HG02943 (cell line): ENCODE data around the gene PTPN20.
"Not testable (repeated sequence)": the region's sequence is repeated elsewhere in the genome, so short reads cannot be mapped to it uniquely, and the experiment has no call there.

Experiments
- ATAC-seq: cut with Tn5 transposase; IDR thresholded peaks from one replicate; pipeline ENCODE4 v1.9.1; 2021; ENCODE audit warnings: mild to moderate bottlenecking, low read depth, moderate library complexity; ENCODE audit not compliant: unreplicated experiment

The PTPN20 gene, protein sequence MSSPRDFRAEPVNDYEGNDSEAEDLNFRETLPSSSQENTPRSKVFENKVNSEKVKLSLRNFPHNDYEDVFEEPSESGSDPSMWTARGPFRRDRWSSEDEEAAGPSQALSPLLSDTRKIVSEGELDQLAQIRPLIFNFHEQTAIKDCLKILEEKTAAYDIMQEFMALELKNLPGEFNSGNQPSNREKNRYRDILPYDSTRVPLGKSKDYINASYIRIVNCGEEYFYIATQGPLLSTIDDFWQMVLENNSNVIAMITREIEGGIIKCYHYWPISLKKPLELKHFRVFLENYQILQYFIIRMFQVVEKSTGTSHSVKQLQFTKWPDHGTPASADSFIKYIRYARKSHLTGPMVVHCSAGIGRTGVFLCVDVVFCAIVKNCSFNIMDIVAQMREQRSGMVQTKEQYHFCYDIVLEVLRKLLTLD

DNA sequence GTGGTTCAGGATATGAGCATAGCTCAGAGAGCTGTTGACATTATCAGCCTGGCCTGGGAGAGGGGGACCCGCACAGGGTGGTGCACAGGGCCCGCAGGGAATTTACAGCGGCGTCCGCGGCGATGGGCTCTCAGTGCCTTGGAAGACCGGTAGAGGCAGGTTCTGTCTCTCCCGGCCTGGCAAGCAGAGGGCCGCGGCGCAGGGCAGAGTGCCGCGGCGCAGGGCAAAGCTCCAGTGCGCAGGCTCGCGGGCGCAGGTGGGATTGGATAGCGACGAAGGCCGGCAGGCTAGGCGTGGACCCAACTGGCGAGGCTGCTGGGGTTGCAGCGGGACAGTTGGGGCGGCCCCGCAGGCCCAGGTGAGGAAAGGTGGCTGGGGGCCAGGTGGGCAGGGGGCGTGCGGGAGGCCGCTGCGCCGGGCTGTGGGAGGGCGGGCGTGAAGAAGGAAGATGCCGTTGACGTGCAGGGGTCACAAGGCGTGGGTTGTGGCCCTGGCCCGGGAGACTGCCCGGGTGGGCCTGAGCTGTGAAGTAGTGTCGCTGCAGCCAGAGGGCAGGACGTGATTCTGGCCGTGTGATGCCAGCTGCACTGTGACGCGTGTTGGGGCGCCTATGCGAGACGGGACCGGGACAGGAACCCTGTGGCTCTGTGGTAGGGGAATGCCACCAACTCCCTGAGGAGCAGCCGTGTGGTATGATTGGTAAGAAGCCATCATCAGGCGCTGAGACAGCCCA is at the start of gene PTPN20:
Gene PTPN20 (plus strand): TSS at position 285 of the 733 bp plus-strand sequence. CDS start 21,072 bp downstream, outside the sequence.
- ATAC-seq: not testable (repeated sequence)

DNA sequence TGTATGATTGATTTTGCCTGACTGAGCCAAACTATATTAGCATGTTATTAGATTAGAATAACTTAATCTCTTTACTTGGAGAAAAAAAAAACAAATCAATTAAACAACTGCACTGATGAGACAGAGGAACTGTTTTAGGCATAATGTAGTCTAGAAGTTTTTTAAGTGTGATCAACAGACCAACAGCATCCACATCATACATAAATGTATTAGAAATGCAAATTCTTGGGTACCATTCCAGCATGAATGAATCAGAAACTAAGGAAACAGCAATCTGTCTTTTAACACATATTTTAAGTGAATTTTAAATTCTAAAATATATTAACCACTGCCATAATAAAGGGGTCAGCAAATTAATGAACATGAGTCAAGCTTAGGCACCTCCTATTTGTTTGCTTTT is 41.5 kb upstream of the PTPN20 start:
- not testable (repeated sequence) for ATAC-seq

DNA sequence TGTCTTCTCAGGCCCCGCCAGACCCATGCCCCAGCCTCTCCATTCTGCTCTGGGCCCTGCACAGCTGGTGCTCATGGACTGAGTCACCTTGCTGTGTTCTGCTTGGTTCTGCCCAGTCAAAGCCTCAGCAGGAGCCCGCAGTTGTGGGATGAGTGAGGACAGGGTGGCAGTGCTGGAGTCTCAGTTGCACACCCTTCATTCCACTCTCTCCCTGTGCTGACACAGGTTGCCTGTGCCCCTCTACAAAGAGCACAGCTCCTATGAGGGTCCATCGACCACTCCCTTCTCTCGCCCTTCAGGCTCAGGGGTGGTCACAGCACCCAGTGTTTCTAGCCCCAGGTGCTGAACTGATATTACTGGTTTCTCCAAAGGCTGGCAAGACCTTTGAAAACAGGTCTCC is 39.6 kb upstream of the PTPN20 start:
- not testable (repeated sequence) for ATAC-seq

DNA sequence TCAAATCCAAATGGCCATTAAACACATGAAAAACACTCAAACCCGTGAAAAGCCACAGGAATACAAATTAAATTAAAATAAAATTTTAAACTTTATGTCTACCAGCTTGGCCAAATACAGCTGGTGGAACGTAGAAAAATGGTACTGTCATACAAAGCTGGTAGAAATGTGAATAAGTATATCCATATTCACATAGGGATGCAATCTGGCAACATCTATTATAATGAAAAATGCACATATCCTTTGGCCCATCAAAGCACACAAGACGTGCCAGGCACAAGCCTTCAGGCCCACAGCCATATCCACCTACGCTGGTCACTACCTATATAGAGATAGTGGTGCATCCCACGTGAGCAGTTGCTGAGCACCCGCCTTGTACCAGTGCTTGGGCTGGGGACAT is 35.9 kb upstream of the PTPN20 start:
- not testable (repeated sequence) for ATAC-seq

DNA sequence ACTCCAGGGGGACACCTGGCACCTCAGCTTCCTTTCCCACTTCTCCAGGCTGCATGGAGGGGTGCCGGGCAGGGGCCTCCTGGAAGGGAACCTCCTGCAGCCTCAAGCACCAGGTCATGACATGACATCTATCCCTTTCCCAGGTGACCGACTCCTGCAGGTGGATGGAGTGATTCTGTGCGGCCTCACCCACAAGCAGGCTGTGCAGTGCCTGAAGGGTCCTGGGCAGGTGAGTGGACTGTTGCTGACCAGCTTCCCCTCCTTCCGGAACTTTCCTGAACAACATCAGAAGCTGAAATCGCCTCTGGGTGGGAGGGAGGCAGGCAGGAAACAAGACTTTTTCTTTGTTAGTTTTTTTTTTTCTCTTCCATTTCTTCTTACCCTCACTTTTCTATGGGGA is 34.5 kb upstream of the PTPN20 start:
- not testable (repeated sequence) for ATAC-seq

DNA sequence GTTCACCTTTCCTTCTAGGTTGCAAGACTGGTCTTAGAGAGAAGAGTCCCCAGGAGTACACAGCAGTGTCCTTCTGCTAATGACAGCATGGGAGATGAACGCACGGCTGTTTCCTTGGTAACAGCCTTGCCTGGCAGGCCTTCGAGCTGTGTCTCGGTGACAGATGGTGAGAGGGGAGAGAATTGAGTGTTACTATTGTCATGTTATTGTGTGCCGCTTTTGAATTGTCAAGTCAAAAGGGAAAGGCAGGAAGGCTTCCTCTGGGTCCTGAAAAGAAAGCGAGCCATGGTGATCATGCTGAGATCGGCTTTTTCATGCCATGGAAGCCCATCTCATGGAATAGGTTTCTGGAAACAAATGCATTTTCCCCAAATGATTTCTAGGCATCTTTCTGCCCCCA is 32.5 kb upstream of the PTPN20 start:
- not testable (repeated sequence) for ATAC-seq

DNA sequence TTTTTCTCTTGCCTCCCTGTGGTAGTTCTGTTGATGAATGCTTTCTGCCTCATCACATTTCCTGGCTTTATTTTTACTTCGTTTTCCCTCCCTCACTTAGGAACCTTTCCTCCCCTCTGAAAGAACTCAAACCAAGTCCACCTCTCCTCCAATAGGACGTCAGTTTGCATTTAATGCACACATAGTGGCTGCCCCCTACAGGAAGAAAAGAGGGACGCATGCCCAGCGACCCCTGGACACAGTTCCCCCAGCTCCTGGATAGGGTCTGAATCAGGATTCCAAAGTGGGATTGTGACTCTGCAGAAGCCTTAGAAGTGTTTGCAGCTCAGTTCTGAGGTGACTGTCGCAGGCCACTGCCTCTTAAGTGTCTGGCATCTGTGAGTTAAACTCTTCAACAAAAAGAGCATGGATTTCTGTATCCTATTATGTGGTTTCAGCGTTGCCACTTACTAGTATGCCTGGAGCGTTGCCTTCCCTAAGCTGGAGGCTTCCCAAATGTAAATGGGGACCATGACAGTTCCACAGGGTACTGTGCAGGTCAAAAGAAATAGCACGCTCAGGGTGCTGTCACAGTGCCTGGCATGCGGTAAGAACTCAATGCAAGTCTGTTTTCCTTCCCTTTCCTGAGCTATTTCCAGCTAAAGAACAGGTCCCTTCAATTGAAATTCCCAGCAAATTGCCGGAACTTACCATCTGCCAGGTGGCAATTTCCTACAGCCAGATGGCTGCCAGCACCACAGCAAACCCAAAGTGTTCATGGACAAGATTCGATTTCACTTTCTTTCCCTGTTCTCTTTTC is 20.2 kb upstream of the PTPN20 start:
- not testable (repeated sequence) for ATAC-seq

DNA sequence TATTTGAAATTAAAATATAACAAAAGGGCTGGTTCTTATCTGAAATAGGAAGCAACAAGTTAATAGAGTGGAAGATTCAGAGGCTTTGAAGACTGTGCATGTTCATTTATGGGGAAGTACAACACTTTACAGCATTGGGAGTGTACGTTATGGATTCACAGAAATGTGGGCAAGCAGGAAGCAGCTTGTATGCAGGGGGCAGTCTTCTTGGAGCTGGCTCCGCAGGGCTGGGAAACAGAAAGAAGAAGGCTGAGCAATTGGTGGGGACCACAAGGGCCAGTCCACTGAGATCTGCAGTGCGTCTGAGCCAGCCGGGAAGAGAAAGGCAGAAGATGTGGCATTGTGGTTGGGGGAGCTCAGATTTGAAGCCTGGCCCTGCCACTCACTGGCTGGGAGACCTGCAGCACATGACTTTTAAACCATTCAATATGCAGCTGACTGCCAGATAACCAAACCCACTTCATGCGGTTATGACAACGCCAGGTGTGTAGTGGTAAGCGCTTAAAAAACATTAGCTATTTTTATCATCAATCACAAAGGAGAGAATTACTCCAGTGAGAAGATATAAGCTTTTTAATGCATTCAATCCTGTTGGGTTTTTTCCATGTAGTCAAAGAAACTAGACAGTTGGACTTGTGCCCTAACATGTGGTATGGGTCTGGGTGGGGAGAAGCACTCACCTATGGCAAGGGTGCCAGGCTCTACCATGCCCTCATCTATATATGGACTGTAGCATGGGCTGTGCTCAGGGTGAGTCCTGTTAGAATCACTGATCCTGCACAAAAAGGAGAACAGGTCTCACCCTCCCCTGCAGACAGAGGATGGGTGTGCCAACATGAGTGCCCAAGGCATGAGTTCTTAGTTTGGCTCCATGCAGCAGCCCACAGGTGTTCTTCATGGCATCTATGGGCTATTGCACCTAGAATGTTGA is 14.2 kb upstream of the PTPN20 start:
- ATAC-seq: not testable (repeated sequence)

DNA sequence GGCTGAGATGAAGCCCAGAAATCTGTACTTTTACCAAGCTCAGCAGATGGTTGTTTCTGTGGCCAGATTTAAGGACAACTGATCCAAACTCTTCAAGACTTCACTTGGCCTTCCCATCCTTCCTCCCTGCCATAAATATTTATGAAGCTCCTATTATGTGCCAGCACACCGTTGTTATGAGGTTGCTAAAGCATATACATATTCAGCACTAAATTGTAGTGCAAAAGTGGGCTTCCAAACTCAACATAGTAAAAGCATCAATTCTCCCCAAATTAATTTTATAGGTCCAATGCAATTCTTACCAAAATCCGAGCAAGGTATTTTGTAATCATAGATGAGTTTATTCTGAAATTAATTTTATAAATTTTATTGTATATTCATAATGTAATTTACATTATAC is 10.0 kb upstream of the PTPN20 start:
- ATAC-seq: not testable (repeated sequence)

DNA sequence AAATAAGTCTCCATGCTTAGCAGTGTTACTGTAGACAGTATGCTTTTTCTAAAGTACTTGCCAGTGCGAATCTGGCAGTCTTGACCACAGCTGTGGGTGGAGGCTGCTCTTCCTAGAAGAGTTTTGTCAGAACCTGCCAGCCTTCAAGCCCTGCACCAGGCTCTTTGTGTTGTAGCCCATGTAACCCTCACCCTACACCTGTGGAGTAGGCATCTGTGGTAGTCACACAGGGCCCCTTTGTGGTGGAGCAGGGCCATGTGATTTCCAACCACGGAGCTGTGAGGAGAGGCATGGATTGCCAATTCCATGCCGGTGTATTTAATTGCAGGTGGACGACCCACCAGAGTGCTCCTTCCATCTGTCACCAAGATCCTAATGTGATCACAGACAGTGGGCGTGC is 7.4 kb upstream of the PTPN20 start:
- not testable (repeated sequence) for ATAC-seq

DNA sequence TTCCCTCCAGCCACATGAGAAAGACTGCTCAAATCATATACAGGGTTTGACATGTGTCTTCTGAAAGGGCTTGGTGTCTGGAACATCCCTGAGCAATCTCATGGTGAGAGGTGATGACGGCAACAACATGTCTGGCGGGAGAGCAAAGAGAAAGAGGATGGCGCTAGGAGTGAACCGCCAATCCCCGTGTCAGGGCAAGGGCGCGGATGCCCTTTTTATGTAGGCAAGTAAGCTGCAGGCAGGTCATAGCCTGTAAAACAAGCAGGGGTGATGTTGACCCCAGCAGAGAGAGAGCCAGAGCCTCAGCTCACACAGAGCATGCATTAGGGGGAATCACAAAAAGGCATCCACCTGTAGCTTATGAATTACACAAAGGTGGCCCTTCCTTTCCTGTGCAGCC is 4.9 kb upstream of the PTPN20 start:
- not testable (repeated sequence) for ATAC-seq

DNA sequence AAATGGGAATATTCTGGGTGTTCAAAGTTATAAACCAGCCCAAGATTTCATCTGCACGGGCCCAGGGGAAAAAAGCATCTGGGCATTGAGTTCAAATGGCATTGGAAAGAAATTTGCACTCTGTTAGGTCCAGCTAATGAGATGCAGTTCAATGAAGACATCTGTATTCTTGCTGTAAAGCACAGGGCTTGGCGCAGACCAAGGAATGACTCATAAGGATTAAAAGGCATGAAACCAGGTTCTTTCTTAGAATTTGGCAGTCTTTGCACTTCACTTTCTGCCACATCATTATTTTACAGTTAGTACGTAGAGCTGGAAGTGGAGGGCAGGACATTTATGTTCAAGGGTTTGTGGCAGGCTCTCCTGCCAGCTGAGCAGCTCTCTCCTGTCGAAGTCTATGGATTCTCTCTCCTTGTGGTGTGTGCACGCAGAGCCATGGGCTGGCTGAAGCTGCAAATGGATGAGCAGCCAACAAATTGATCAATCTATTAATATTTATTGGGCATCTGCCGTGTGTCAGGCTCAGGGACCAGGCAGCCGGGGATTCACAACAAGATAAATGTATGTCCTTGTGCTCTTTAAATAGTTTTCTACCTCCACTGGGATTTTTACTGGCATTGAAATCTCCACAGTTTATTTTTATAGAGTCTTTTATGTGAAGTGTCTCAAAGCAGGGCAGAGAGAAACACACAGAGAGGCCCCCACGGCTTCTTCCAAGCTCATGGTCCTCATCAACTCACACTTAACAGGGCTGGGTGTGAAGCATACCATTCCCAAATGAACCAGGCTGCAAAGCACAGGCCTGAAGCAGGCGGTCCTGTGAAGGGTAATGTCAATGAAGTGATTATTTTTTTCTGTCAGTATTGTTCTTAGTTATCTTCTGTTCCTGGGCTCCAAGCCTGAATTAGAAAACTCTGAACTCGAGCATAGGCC is 3.8 kb upstream of the PTPN20 start:
- ATAC-seq: not testable (repeated sequence)

DNA sequence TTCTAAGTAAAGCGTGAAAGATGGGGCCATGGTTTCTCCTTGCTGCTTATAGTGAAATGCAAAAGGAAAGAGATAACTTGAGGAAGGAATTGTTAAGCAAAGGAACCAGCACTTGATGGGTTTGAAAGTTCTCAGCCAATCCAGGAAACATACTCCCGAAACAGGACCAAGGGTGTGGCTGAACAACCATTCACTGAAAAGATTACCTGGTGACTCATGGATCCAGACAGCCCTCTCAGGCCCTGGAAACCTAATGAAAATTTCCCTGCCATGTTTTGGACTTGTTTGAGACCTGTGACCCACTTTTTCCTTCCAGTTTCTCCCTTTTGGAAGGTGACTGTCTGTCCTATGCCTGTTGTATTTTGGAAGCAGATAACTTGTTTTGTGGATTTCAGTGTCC is 11.3 kb downstream of the PTPN20 start:
- ATAC-seq: not testable (repeated sequence)

DNA sequence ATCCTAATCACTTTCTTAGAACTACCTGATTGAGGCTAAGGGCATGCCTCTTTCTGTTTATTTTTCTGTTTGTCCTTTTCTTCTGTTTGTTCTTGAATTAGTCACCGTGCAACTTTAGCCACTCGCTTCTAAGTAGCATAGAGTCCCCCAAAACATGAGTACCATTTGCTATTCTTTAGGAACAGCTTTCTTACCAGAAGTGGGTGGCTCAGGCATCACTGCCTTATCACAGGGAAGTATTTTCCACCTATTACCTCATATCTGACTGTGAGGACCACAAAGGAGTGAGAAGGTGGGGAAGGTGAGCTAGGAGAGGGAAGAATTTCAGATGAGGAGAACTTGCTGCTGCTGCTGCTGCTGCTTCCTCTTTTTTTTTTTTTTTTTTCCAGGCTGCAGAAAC is 13.9 kb downstream of the PTPN20 start:
- ATAC-seq: not testable (repeated sequence)

DNA sequence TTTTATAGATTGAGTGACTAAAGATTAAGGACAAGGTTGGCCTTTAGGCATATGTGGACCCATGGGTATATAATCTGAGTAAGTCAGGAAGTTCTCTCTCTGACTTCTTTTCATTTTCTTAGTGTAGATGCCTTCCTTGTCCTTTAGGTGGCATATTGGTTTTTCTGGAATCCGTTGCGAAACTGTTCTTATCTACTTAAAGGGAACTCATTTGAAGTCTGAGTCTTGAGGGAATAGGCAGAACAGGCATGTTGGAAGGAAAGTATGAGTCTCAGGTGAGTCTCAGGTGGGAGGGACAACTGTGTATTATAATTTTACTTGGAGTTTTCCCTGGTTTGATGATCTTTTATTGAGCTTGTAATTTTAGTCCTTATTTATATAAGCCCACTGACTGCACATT is 14.6 kb downstream of the PTPN20 start:
- not testable (repeated sequence) for ATAC-seq

DNA sequence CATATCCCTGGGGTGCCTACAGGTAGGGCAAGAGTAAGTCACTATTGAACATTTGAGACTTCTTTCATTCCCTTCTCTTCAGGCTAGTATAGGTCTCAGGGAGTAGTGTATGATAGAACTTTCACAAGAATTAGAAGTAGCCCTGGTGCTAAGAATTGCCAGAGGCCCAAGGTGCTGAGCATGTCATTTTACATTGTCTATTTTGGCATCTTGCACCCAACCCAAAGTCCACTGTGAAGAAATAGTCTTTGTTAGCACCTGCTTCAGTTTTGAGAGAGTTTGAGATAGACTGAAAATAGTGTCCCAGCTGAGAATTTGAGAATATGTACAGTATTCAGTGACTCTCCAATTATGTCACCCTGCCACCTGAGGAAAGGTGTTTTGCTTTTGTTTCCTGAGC is 17.6 kb downstream of the PTPN20 start:
- ATAC-seq: not testable (repeated sequence)

DNA sequence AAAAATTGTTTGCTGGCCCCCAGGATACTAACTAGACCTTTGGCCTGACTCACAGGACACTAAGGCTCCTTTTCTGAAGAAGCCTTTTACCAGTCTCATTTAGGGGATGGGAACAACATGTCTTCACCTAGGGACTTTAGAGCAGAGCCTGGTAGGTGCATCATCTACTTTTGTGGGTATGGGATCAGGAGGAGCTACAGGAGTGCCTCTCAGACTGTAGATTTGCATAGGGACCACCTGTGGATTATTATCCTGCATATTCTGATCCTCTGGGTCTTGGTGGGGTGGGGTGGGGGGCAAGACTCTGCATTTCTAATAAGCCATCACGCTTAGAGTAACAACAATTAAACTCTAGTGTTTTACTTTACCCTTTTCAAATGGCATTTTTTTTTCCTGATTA is 21.2 kb downstream of the PTPN20 start:
- not testable (repeated sequence) for ATAC-seq

DNA sequence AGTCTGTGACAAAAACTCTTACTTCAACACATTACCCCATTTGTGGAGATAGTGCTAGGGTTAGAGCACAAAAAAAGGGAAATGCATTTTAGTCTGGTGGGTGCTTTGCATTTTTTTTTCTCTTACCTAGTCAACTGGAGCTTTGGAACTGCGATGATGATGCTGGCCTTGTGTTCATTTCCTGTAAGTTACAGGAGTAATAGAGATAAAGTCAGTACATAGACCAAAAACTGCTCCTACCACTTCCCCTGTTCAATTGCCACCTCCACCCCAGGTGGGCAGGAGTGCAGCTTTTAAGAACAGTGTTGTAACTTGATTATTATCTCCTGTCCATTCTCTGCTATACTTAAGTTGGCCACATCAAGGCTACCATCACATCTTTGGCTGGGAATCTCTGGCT is 29.9 kb downstream of the PTPN20 start:
- ATAC-seq: not testable (repeated sequence)
